HepG2 (cell line): ENCODE results near the gene MRM1. TPM values are rescaled to one million over a fixed set of nuclear protein-coding genes. Genes with fewer than 3 reads are reported as not detected.
A peak's percentile ranks its signal among the peaks of the same experiment; 100 is the strongest.

Experiments used
- CBX2 ChIP-seq, 2 experiments: fragments of 200-600 bp in 1 of 2; sonication (generic); formaldehyde crosslinking in 1 of 2; IDR thresholded peaks; 2 replicates each; pipeline versions ENCODE4 v1.7.0 to v1.8.1; 2018 to 2022; ENCODE audit warnings: low read depth in 2 of 2, low read length in 1 of 2, mild to moderate bottlenecking in 1 of 2, missing genetic modification reagents in 1 of 2
- FOXK2 ChIP-seq: fragments of 450-650 bp; IDR thresholded peaks from 2 replicates; pipeline ENCODE4 v1.6.1; 2016
- KLF11 ChIP-seq: IDR thresholded peaks from 2 replicates; pipeline ENCODE4 v1.6.1; 2016; ENCODE audit warnings: missing compliant biosample characterization
- MAFG ChIP-seq: sonication (generic); formaldehyde crosslinking; IDR thresholded peaks from 2 replicates; pipeline ENCODE4 v1.5.1; 2020; ENCODE audit warnings: mild to moderate bottlenecking, missing genetic modification reagents
- MTF2 ChIP-seq: sonication (generic); formaldehyde crosslinking; IDR thresholded peaks from 2 replicates; pipeline ENCODE4 v1.5.0; 2020; ENCODE audit warnings: missing genetic modification reagents, borderline replicate concordance
- MXI1 ChIP-seq: IDR thresholded peaks from 3 replicates; pipeline ENCODE4 v1.6.1; 2012; ENCODE audit warnings: low read depth, low read length, inconsistent platforms, borderline replicate concordance
- NFYC ChIP-seq: IDR thresholded peaks from 2 replicates; pipeline ENCODE4 v1.6.1; 2016; ENCODE audit warnings: missing genetic modification reagents, missing compliant biosample characterization
- RARA ChIP-seq: IDR thresholded peaks from 2 replicates; pipeline ENCODE4 v1.6.1; 2016; ENCODE audit warnings: missing genetic modification reagents, missing compliant biosample characterization
- RORA ChIP-seq: sonication (generic); formaldehyde crosslinking; IDR thresholded peaks from 2 replicates; pipeline ENCODE4 v1.5.0; 2020; ENCODE audit warnings: mild to moderate bottlenecking, missing genetic modification reagents, moderate library complexity
- SMAD3 ChIP-seq: sonication (generic); formaldehyde crosslinking; IDR thresholded peaks from 2 replicates; pipeline ENCODE4 v1.4.0; 2020; ENCODE audit warnings: missing genetic modification reagents
- SYNCRIP ChIP-seq: fragments of 200-400 bp; formaldehyde crosslinking; IDR thresholded peaks from 2 replicates; pipeline ENCODE4 v1.6.1; 2018; ENCODE audit warnings: mild to moderate bottlenecking, low read depth, low read length; ENCODE audit not compliant: insufficient read depth
- TBX2 ChIP-seq: sonication (generic); formaldehyde crosslinking; IDR thresholded peaks from 2 replicates; pipeline ENCODE4 v1.5.0; 2020; ENCODE audit warnings: missing genetic modification reagents, mild to moderate bottlenecking, borderline replicate concordance
- ZFYVE20 ChIP-seq: sonication (generic); formaldehyde crosslinking; IDR thresholded peaks from 2 replicates; pipeline ENCODE4 v1.8.0; 2023; ENCODE audit warnings: low read depth, mild to moderate bottlenecking, moderate library complexity, missing genetic modification reagents, borderline replicate concordance
- ZNF138 ChIP-seq: sonication (generic); formaldehyde crosslinking; IDR thresholded peaks from 2 replicates; pipeline ENCODE4 v1.5.0; 2020; ENCODE audit warnings: mild to moderate bottlenecking, low read depth, missing genetic modification reagents
- ZNF546 ChIP-seq: sonication (generic); formaldehyde crosslinking; conservative IDR thresholded peaks from 2 replicates; pipeline ENCODE4 v1.8.1; 2023; ENCODE audit warnings: mild to moderate bottlenecking, missing genetic modification reagents
- ZNF768 ChIP-seq: sonication (generic); formaldehyde crosslinking; IDR thresholded peaks from 2 replicates; pipeline ENCODE4 v1.4.0; 2020; ENCODE audit warnings: missing genetic modification reagents
- ZSCAN30 ChIP-seq: sonication (generic); formaldehyde crosslinking; IDR thresholded peaks from 2 replicates; pipeline ENCODE4 v1.5.0; 2020; ENCODE audit warnings: mild to moderate bottlenecking, missing genetic modification reagents
- polyA plus RNA-seq, 8 experiments: library from polyadenylated mRNA; depleted of rRNA in 3 of 8; stranded (reverse) in 7 of 8; unstranded in 1 of 8; fragments of >200 nt; fragmentation: Illumina TruSeq in 4 of 8; extraction: Trizol in 4 of 8; gene quantifications; 2 replicates each; pipeline versions ENCODE4 v1.2.1 to v1.2.3, GENCODE V29; 2011 to 2016; ENCODE audit warnings: low read depth in 4 of 8, missing spikeins in 1 of 8, mixed read lengths in 1 of 8; ENCODE audit not compliant: insufficient read depth in 1 of 8
- total RNA-seq, 5 experiments: library from RNA; depleted of rRNA; stranded (reverse); fragments of >200 nt; fragmentation: Illumina TruSeq; extraction: Trizol; gene quantifications; 2 replicates each; pipeline ENCODE4 v1.2.3, GENCODE V29; 2016; ENCODE audit warnings: low read depth in 1 of 5
- TF ChIP-seq, protein P1 (sequence below): IDR thresholded peaks from 2 replicates; pipeline ENCODE4 v1.6.1; 2016; ENCODE audit warnings: low read depth
- TF ChIP-seq, protein P2 (sequence below): sonication (generic); formaldehyde crosslinking; IDR thresholded peaks from 2 replicates; pipeline ENCODE4 v1.4.0; 2020; ENCODE audit warnings: missing genetic modification reagents
- TF ChIP-seq, protein P3 (sequence below): sonication (generic); formaldehyde crosslinking; conservative IDR thresholded peaks from 2 replicates; pipeline ENCODE4 v1.8.0; 2022; ENCODE audit warnings: low read depth, missing genetic modification reagents
- TF ChIP-seq, protein P4 (sequence below): sonication (generic); formaldehyde crosslinking; IDR thresholded peaks from 2 replicates; pipeline ENCODE4 v1.9.0; 2021; ENCODE audit warnings: missing genetic modification reagents, mild to moderate bottlenecking, borderline replicate concordance

Gene MRM1
- total and polyA plus RNA-seq, 2 of the 13 experiments (the other 11 are each of a cell fraction or from before 2014, with no cell fraction given) = 4.1 to 11.3 TPM

DNA sequence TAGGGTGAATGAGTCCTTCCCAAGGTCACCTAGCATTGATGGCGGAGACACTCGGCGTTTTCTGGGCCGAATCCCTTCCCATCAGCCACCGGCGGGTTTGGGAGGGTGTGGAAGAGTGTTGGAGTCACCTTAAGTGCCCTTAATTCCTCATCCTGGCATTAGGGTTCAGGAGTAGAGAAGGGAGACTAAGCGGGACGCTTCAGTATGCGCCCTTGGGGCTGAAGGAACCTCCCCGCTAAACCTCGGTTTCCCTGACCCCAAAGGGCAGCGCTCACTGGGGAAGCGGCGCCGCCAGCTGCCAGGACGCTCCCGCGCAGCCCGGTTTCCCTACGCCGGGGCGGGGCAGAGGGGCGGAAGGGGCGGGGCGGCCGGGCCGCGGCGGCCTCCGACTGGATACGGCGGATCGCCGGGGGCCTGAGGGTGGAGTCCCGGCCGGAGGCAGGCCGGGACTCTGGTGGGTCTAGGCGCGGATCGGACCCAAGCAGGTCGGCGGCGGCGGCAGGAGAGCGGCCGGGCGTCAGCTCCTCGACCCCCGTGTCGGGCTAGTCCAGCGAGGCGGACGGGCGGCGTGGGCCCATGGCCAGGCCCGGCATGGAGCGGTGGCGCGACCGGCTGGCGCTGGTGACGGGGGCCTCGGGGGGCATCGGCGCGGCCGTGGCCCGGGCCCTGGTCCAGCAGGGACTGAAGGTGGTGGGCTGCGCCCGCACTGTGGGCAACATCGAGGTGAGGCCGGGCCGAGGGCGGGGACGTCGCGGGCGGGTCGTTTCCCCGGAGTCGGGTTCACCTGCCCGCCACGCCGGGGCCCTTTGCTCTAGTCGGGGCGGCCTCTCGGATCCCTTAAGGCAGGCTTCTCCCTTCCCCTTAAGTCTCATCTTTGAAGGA, 9.7 kb upstream of the MRM1 start, which contains the start of gene DHRS11 (continued):
- TF ChIP-seq MTF2 = no peak
- TF ChIP-seq ZNF138 (CRISPR knock-in tag) = no peak
- 0 out of 2 replicates have a peak, but pooled peaks have one; percentile 29 for TF ChIP-seq TBX2 (CRISPR knock-in tag)
- no peak for TF ChIP-seq CBX2 (IDR thresholded peaks at IDR 0.05; ENCODE audit: low read depth, low read length)
- TF ChIP-seq CBX2 (CRISPR knock-in tag; IDR thresholded peaks at IDR 0.05; ENCODE audit: low read depth) = no peak
- TF ChIP-seq SMAD3 (CRISPR knock-in tag) = no peak
- no peak for TF ChIP-seq KLF11 (CRISPR knock-in tag)
- TF ChIP-seq ZNF768 (CRISPR knock-in tag) = 0 out of 2 replicates have a peak, but pooled peaks have one; percentile 11
- TF ChIP-seq, protein P1, sequence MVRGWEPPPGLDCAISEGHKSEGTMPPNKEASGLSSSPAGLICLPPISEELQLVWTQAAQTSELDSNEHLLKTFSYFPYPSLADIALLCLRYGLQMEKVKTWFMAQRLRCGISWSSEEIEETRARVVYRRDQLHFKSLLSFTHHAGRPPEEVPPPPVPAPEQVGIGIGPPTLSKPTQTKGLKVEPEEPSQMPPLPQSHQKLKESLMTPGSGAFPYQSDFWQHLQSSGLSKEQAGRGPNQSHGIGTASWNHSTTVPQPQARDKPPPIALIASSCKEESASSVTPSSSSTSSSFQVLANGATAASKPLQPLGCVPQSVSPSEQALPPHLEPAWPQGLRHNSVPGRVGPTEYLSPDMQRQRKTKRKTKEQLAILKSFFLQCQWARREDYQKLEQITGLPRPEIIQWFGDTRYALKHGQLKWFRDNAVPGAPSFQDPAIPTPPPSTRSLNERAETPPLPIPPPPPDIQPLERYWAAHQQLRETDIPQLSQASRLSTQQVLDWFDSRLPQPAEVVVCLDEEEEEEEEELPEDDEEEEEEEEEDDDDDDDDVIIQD (CRISPR knock-in tag) = no peak
- peak; percentile 34; the same call in 1 of the 2 replicates for TF ChIP-seq NFYC
- TF ChIP-seq MXI1 = peak; percentile 34; the same call in 1 of the 3 replicates
- TF ChIP-seq, protein P2, sequence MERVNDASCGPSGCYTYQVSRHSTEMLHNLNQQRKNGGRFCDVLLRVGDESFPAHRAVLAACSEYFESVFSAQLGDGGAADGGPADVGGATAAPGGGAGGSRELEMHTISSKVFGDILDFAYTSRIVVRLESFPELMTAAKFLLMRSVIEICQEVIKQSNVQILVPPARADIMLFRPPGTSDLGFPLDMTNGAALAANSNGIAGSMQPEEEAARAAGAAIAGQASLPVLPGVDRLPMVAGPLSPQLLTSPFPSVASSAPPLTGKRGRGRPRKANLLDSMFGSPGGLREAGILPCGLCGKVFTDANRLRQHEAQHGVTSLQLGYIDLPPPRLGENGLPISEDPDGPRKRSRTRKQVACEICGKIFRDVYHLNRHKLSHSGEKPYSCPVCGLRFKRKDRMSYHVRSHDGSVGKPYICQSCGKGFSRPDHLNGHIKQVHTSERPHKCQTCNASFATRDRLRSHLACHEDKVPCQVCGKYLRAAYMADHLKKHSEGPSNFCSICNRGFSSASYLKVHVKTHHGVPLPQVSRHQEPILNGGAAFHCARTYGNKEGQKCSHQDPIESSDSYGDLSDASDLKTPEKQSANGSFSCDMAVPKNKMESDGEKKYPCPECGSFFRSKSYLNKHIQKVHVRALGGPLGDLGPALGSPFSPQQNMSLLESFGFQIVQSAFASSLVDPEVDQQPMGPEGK (CRISPR knock-in tag) = 0 out of 2 replicates have a peak, but pooled peaks have one; percentile 15
- TF ChIP-seq ZSCAN30 = no peak
- TF ChIP-seq ZFYVE20 (CRISPR knock-in tag) = 0 out of 2 replicates have a peak, but pooled peaks have one; percentile 34
- TF ChIP-seq, protein P3, sequence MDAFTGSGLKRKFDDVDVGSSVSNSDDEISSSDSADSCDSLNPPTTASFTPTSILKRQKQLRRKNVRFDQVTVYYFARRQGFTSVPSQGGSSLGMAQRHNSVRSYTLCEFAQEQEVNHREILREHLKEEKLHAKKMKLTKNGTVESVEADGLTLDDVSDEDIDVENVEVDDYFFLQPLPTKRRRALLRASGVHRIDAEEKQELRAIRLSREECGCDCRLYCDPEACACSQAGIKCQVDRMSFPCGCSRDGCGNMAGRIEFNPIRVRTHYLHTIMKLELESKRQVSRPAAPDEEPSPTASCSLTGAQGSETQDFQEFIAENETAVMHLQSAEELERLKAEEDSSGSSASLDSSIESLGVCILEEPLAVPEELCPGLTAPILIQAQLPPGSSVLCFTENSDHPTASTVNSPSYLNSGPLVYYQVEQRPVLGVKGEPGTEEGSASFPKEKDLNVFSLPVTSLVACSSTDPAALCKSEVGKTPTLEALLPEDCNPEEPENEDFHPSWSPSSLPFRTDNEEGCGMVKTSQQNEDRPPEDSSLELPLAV = no peak
- TF ChIP-seq ZNF546 (CRISPR knock-in tag) = peak; percentile 42; the same call in 1 of the 2 replicates
- no peak for TF ChIP-seq RARA (CRISPR knock-in tag)
- no peak for TF ChIP-seq FOXK2
- TF ChIP-seq, protein P4, sequence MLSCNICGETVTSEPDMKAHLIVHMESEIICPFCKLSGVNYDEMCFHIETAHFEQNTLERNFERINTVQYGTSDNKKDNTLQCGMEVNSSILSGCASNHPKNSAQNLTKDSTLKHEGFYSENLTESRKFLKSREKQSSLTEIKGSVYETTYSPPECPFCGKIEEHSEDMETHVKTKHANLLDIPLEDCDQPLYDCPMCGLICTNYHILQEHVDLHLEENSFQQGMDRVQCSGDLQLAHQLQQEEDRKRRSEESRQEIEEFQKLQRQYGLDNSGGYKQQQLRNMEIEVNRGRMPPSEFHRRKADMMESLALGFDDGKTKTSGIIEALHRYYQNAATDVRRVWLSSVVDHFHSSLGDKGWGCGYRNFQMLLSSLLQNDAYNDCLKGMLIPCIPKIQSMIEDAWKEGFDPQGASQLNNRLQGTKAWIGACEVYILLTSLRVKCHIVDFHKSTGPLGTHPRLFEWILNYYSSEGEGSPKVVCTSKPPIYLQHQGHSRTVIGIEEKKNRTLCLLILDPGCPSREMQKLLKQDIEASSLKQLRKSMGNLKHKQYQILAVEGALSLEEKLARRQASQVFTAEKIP (CRISPR knock-in tag) = no peak
- TF ChIP-seq RORA (CRISPR knock-in tag) = no peak
- TF ChIP-seq MAFG = no peak
- no peak for TF ChIP-seq SYNCRIP
